HFF-Myc (cell line): ENCODE measurements around the gene PFDN5.

ENCODE experiments used
- DNase-seq: peaks from one replicate; pipeline ENCODE4 v3.0.0-alpha.2; 2011; ENCODE audit warnings: low read depth; ENCODE audit errors: extremely low read depth
- H3K4me3 ChIP-seq: replicated peaks from 2 replicates; pipeline ENCODE4 v1.5.1; 2011; ENCODE audit warnings: low read depth, mild to moderate bottlenecking, control low read depth, low read length
- TF ChIP-seq, protein P1 (sequence below): IDR thresholded peaks from 2 replicates; pipeline ENCODE4 v1.5.1; 2012; ENCODE audit warnings: mild to moderate bottlenecking, low read depth, low read length, control low read depth; ENCODE audit errors: missing control alignments

Gene PFDN5

DNA sequence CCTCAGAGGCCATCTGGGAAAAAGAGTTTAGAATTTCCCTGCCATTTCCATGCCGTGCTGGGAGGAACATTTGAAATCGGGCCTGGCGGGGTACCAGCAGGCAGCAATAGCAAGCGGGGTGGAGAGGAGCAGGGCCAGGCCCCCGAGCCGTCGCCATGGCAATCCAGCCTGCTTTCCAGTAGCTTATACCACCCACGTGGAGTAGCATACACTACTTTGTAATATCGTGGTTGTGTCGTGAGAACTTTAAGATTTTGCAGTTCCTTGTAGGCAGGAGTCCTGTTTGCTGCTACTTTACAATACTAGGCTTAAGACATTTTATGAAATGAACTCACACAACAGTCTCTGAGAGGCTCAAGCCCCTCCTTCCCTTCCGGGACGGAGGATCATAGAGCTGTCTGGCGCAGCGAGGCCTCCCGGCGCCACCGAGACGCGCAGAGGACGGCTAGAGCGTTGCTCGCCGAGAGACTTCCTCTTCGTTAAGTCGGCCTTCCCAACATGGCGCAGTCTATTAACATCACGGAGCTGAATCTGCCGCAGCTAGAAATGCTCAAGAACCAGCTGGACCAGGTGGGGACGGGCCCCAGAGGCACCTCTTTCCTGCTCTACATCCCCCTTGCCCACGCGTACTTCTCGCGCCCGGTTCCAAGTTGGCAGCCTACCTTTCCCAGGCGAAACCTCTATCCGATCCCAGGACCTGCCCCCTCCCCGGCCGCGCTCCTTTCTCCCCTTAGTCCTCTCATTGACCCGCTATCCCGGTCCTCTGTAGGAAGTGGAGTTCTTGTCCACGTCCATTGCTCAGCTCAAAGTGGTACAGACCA, at the start of gene PFDN5:
PFDN5 (plus strand) TSS at position 473 of the 821 bp plus-strand sequence; CDS start at position 499, 26 bp downstream.
- TF ChIP-seq, protein P1, sequence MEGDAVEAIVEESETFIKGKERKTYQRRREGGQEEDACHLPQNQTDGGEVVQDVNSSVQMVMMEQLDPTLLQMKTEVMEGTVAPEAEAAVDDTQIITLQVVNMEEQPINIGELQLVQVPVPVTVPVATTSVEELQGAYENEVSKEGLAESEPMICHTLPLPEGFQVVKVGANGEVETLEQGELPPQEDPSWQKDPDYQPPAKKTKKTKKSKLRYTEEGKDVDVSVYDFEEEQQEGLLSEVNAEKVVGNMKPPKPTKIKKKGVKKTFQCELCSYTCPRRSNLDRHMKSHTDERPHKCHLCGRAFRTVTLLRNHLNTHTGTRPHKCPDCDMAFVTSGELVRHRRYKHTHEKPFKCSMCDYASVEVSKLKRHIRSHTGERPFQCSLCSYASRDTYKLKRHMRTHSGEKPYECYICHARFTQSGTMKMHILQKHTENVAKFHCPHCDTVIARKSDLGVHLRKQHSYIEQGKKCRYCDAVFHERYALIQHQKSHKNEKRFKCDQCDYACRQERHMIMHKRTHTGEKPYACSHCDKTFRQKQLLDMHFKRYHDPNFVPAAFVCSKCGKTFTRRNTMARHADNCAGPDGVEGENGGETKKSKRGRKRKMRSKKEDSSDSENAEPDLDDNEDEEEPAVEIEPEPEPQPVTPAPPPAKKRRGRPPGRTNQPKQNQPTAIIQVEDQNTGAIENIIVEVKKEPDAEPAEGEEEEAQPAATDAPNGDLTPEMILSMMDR = no peak
- DNase-seq = peak; percentile 73
- peak within 1 kb of the TSS; percentile 99 for H3K4me3 ChIP-seq

DNA sequence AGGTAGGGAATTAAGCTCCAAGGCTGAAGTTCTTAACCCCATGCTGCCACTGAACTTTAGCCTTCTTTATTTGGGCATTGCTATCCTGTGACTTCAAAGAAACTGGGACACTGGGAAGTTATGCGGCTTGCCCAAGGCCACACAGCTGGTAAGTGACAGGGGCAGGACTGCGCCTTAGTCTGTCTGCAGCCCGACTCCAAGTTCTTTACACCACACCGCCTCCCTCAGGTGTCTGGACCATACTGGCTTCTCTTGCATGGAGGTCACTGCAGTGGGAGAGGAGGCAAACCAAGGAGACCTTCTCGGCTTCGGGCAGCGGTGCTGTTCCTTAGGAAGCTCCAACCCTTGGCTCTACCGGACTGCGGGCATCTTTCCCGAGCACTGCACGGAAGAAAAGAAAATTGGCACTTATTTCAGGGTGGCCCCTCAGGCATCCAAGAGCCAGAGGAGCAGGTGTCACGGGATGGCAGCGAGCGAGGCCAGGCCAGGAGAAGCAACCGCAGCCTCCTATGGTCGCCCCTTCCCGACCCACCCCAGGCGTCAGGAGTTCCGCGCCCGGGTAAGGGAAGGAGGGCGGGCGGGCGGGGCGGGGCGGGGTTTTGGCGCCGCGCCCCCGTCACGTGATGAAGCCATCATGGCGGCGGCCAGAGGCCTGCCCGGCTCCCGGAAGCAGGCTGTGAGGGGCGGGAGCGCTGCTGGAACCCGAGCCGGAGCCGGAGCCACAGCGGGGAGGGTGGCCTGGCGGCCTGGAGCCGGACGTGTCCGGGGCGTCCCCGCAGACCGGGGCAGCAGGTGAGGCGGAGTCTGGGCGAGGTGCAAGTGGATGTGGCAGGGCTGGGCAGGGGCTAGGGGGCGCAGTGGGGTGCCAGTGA, 43.6 kb upstream of the PFDN5 start:
- H3K4me3 ChIP-seq = peak overlapping the region; percentile 84
- TF ChIP-seq, protein P1 = peak; percentile 40
- no peak for DNase-seq

DNA sequence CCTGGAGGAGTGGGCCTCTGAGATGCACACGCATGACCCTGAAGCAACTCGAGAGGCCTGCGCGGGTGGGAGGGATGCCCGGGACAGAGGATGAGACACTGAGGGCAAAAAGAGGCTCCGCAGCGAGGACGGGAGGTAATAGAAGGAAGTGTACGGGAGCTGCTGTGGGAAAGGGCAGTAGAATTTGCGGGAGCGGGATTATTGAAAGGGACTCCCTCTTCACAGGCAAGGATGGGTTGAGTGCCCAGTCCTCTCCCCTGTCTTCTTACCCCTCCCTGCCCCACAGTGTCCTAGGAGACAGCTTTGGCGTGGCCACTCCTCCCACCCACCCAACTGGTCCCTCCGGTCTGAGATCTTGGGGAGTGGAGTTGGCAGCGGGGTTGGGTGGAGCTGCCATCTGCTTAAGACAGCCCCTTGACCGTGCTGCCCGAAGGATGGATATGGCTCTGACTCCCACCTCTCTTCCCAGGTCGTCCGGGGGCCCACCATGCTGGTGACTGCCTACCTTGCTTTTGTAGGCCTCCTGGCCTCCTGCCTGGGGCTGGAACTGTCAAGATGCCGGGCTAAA, 42.9 kb upstream of the PFDN5 start:
- TF ChIP-seq, protein P1 = no peak
- peak overlapping the region; percentile 84 for H3K4me3 ChIP-seq
- no peak for DNase-seq

DNA sequence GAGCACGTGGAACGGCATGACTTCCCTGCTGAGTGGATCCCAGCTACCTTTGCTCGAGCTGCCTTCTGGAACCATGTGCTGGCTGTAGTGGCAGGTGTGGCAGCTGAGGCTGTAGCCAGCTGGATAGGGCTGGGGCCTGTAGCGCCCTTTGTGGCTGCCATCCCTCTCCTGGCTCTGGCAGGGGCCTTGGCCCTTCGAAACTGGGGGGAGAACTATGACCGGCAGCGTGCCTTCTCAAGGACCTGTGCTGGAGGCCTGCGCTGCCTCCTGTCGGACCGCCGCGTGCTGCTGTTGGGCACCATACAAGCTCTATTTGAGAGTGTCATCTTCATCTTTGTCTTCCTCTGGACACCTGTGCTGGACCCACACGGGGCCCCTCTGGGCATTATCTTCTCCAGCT, 42.0 kb upstream of the PFDN5 start:
- TF ChIP-seq, protein P1 = no peak
- peak overlapping the region; percentile 84 for H3K4me3 ChIP-seq
- no peak for DNase-seq

DNA sequence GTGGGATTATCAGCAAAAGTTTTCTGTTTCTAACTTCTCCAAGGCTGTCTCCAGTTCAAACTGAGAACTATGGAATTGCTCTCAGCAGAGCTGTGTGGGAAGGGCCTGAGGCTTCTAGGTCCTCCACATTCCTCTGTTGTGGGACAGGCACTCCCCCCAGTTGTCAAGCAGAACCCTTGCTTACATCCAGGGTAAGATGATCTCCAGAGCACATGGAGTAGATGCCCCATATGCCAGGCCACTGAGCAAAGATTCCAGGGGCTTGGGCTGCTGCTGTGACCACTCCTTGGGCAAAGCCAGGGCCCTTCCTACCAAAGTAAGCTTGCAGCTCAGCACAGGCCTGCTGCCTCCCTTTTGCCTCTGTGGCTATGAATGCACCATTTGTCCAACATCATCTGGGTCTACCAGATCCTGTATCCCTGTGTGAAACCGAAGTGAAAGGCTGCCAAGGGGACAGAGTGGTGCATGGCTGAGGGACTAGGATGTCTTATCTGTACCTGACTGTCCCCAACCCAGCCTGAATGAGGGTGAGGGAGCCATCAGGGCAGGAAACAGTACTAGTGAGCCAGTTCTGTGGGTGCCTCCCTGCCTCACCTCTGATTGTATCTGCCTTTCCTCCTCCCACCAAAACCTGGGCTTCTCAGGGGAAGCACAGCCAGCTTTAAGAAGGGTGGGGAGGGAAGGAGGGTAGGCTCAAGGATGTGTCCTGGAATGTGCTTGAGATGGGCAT, 40.4 kb upstream of the PFDN5 start:
- DNase-seq = no peak
- TF ChIP-seq, protein P1 = no peak
- H3K4me3 ChIP-seq = no peak overlapping the region

DNA sequence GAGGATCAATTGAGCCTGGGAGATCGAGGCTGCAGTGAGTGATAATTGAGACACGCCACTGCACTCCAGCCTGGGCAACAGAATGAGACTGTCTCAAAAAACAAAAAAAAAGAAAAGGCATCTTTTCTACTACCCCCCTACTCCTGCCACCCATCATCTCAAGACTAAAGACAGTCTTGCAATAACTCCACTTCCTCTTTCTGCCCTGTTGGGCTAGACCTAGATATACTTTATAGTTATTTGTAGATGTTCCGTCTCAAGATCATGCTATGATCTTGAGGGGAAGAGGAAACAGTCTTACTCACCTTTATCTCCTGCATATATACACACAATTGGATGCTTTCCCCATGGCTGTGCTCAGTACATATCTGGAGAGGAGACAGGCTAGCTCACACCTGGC, 39.3 kb upstream of the PFDN5 start:
- TF ChIP-seq, protein P1 = no peak
- no peak overlapping the region for H3K4me3 ChIP-seq
- DNase-seq = no peak
